ENCODE data around the gene SLC22A23.
"Not testable (repeated sequence)": the region's sequence is repeated elsewhere in the genome, so short reads cannot be mapped to it uniquely, and the experiment has no call there.

The SLC22A23 gene

GRCh38 chr6:3402310-3403237, 54.3 kb downstream of the SLC22A23 start:
- DNase-seq: no peak

- no peak for DNase-seq
Observed at GRCh38 chr6:3400162-3400561, 56.7 kb downstream of the SLC22A23 start.

- DNase-seq: no peak
Observed at GRCh38 chr6:3398755-3399696, 57.8 kb downstream of the SLC22A23 start.

GRCh38 chr6:3398165-3398562, 58.7 kb downstream of the SLC22A23 start:
- DNase-seq: no peak

- no peak for DNase-seq
Observed at GRCh38 chr6:3397229-3398164, 59.4 kb downstream of the SLC22A23 start.

GRCh38 chr6:3396503-3397180, 60.2 kb downstream of the SLC22A23 start:
- no peak for DNase-seq

- no peak for DNase-seq
Observed at GRCh38 chr6:3394671-3395070, 62.2 kb downstream of the SLC22A23 start.

- no peak for DNase-seq
Observed at GRCh38 chr6:3393836-3394202, 63.0 kb downstream of the SLC22A23 start.

- no peak for DNase-seq
Observed at GRCh38 chr6:3392930-3393835, 63.7 kb downstream of the SLC22A23 start.

GRCh38 chr6:3391902-3392458, 64.9 kb downstream of the SLC22A23 start:
- no peak for DNase-seq

GRCh38 chr6:3390698-3391097, 66.2 kb downstream of the SLC22A23 start:
- no peak for DNase-seq

GRCh38 chr6:3389390-3390167, 67.3 kb downstream of the SLC22A23 start:
- no peak for DNase-seq

- no peak for DNase-seq
Observed at GRCh38 chr6:3388786-3389185, 68.1 kb downstream of the SLC22A23 start.

GRCh38 chr6:3386374-3386857, 70.4 kb downstream of the SLC22A23 start:
- DNase-seq: no peak

GRCh38 chr6:3385660-3386151, 71.1 kb downstream of the SLC22A23 start:
- no peak for DNase-seq

- DNase-seq: not testable (repeated sequence)
Observed at GRCh38 chr6:3385181-3385580, 71.7 kb downstream of the SLC22A23 start.

GRCh38 chr6:3384241-3385143, 72.4 kb downstream of the SLC22A23 start:
- no peak for DNase-seq

GRCh38 chr6:3383525-3383924, 73.3 kb downstream of the SLC22A23 start:
- DNase-seq: no peak
